Tibial nerve (tissue), 4 donors: ENCODE measurements around the gene SIAE. TPM values are rescaled to one million over a fixed set of nuclear protein-coding genes. Genes with fewer than 3 reads are reported as not detected.

Experiments used
- DNase-seq, 2 donors: peaks; one replicate each; pipeline ENCODE4 v3.0.0-alpha.2; 2019; ENCODE audit warnings: low spot score in 2 of 2
- H3K27ac ChIP-seq, 4 donors: fragments of 200-600 bp; sonication (generic) in 3 of 4; one replicate each; pipeline ENCODE4 v1.5.1; 2017 to 2019; ENCODE audit warnings: mild to moderate bottlenecking in 1 of 4
- H3K27me3 ChIP-seq, 2 donors: fragments of 200-600 bp; sonication (generic) in 1 of 2; one replicate each; pipeline versions ENCODE4 v1.5.1 to v1.6.0; 2017 to 2019
- H3K36me3 ChIP-seq, 3 donors: fragments of 200-600 bp; sonication (generic); one replicate each; pipeline ENCODE4 v1.5.1; 2018 to 2019
- H3K4me1 ChIP-seq, 4 donors: fragments of 200-600 bp; sonication (generic) in 3 of 4; one replicate each; pipeline ENCODE4 v1.5.1; 2017 to 2019
- H3K4me3 ChIP-seq, 4 donors: fragments of 200-600 bp; sonication (generic) in 3 of 4; one replicate each; pipeline ENCODE4 v1.5.1; 2017 to 2019; ENCODE audit warnings: mild to moderate bottlenecking in 1 of 4, moderate library complexity in 1 of 4
- H3K9me3 ChIP-seq, 4 donors: fragments of 200-600 bp; sonication (generic) in 3 of 4; one replicate each; pipeline ENCODE4 v1.5.1; 2017 to 2019
- CTCF ChIP-seq, 5 experiments: fragments of 200-600 bp in 3 of 5; fragments of 450-650 bp in 2 of 5; sonication (generic) in 3 of 5; IDR thresholded peaks; one replicate each; pipeline ENCODE4 v1.5.1; 2016 to 2019; ENCODE audit warnings: antibody characterized with exemption in 5 of 5, mild to moderate bottlenecking in 3 of 5, moderate library complexity in 2 of 5
- EP300 ChIP-seq, 2 donors: sonication (generic); formaldehyde crosslinking; IDR thresholded peaks; one replicate each; pipeline ENCODE4 v1.6.1; 2017; ENCODE audit warnings: antibody characterized with exemption in 2 of 2, mild to moderate bottlenecking in 1 of 2
- POLR2A ChIP-seq, 2 donors: fragments of 450-650 bp; IDR thresholded peaks; one replicate each; pipeline ENCODE4 v1.6.1; 2017; ENCODE audit warnings: antibody characterized with exemption in 2 of 2, mild to moderate bottlenecking in 2 of 2, moderate library complexity in 2 of 2
- WGBS, 2 donors: methylation state at CpG; one replicate each; pipeline ENCODE4 v1.1.5; 2018; 5-methylcytosine and 5-hydroxymethylcytosine counted together
- total RNA-seq, 4 donors: library from RNA; depleted of rRNA; stranded (reverse); fragments of >200 nt; gene quantifications; one replicate each; pipeline ENCODE4 v1.1.0, GENCODE V29; 2016

The SIAE gene
- total RNA-seq, 4 donors from 2014 or later: 6.5 to 20.0 (median 8.2) TPM

GRCh38 chr11:124700028-124700427, 26.5 kb upstream of the SIAE start:
- Histone ChIP-seq H3K4me3 (no peak overlapping the region), H3K27ac (no peak overlapping the region), H3K4me1 (no peaks in the 10 kb centered on the region), H3K27me3 (peaks cover 0 to 5% of the 10 kb centered on the region in 2 donors), H3K9me3 (peaks cover 0 to 4% (median 0%) of the 10 kb centered on the region in 4 donors), H3K36me3 (no peaks in the 10 kb centered on the region)
- no peak for DNase-seq
- TF ChIP-seq POLR2A (IDR thresholded peaks at IDR 0.05) (no peak), EP300 (IDR thresholded peaks at IDR 0.05) (no peak), CTCF (IDR thresholded peaks at IDR 0.05) (no peak)

GRCh38 chr11:124699547-124699946, 26.0 kb upstream of the SIAE start:
- DNase-seq: no peak
- no peak overlapping the region for H3K4me3 ChIP-seq
- no peaks in the 10 kb centered on the region for H3K4me1 ChIP-seq
- H3K27ac ChIP-seq: no peak overlapping the region
- H3K36me3 ChIP-seq: no peaks in the 10 kb centered on the region
- TF ChIP-seq CTCF (IDR thresholded peaks at IDR 0.05) (no peak), EP300 (IDR thresholded peaks at IDR 0.05) (no peak), POLR2A (IDR thresholded peaks at IDR 0.05) (no peak)
- H3K9me3 ChIP-seq: peaks cover 0 to 4% (median 0%) of the 10 kb centered on the region in 4 donors
- H3K27me3 ChIP-seq: peaks cover 0 to 5% of the 10 kb centered on the region in 2 donors
- 85 to 91% methylated on average over 1 of the region's 1 CpG for WGBS, 2 donors

GRCh38 chr11:124693142-124693541, 19.6 kb upstream of the SIAE start:
- no peaks in the 10 kb centered on the region for H3K27me3 ChIP-seq
- H3K9me3 ChIP-seq: no peaks in the 10 kb centered on the region
- no peaks in the 10 kb centered on the region for H3K4me1 ChIP-seq
- H3K4me3 ChIP-seq: no peak overlapping the region
- no peak for DNase-seq
- 96 to 97% methylated on average over 2 of the region's 2 CpGs for WGBS, 2 donors
- H3K36me3 ChIP-seq: no peaks in the 10 kb centered on the region
- TF ChIP-seq EP300 (IDR thresholded peaks at IDR 0.05) (no peak), CTCF (IDR thresholded peaks at IDR 0.05) (no peak), POLR2A (IDR thresholded peaks at IDR 0.05) (no peak)
- H3K27ac ChIP-seq: no peak overlapping the region

GRCh38 chr11:124682443-124682842, 8.9 kb upstream of the SIAE start:
- WGBS, 2 donors: 100% methylated on average over 1 of the region's 1 CpG
- Histone ChIP-seq H3K36me3 (peaks cover 0 to 23% (median 0%) of the 10 kb centered on the region in 3 donors), H3K27ac (no peak overlapping the region), H3K27me3 (no peaks in the 10 kb centered on the region), H3K4me1 (no peaks in the 10 kb centered on the region), H3K9me3 (peaks cover 0 to 20% (median 2%) of the 10 kb centered on the region in 4 donors), H3K4me3 (no peak overlapping the region)
- no peak for TF ChIP-seq CTCF (IDR thresholded peaks at IDR 0.05)
- TF ChIP-seq POLR2A (IDR thresholded peaks at IDR 0.05): no peak
- TF ChIP-seq EP300 (IDR thresholded peaks at IDR 0.05): no peak
- no peak for DNase-seq

- WGBS, 2 donors: 91 to 97% methylated on average over 2 of the region's 2 CpGs
- H3K36me3 ChIP-seq: peaks cover 0 to 23% (median 0%) of the 10 kb centered on the region in 3 donors
- peaks cover 0 to 20% (median 2%) of the 10 kb centered on the region in 4 donors for H3K9me3 ChIP-seq
- H3K27ac ChIP-seq: no peak overlapping the region
- H3K4me1 ChIP-seq: peaks cover 0 to 7% (median 0%) of the 10 kb centered on the region in 4 donors
- no peak overlapping the region for H3K4me3 ChIP-seq
- TF ChIP-seq POLR2A (IDR thresholded peaks at IDR 0.05): no peak
- TF ChIP-seq EP300 (IDR thresholded peaks at IDR 0.05): no peak
- no peak for TF ChIP-seq CTCF (IDR thresholded peaks at IDR 0.05)
- DNase-seq: no peak
- H3K27me3 ChIP-seq: no peaks in the 10 kb centered on the region
Measured at GRCh38 chr11:124681421-124681820, 7.9 kb upstream of the SIAE start.
